ENCODE results near the gene KCNAB2.

- TF ChIP-seq CTCF (IDR thresholded peaks at IDR 0.05): no peak
- no peak for TF ChIP-seq POLR2AphosphoS5 (IDR thresholded peaks at IDR 0.05)
- TF ChIP-seq POLR2A (IDR thresholded peaks at IDR 0.05): no peak
Observed at GRCh38 chr1:6066680-6067079, 21.0 kb downstream of the KCNAB2 start.

Data from prostate gland (tissue), 2 donors.